ENCODE data around the gene TMC5.

The TMC5 gene

GRCh38 chr16:19382887-19383816, 34.5 kb upstream of the TMC5 start:
- Histone ChIP-seq H3K79me2 (ENCODE audit: control insufficient read depth, low read length) (no peaks in the 10 kb centered on the region), H3K4me2 (ENCODE audit: low read length) (no peak overlapping the region), H4K20me1 (ENCODE audit: control insufficient read depth, insufficient read depth, low read depth, low read length) (no peaks in the 10 kb centered on the region), H3K36me3 (ENCODE audit: control insufficient read depth, low read length) (no peaks in the 10 kb centered on the region), H3F3A (ENCODE audit: control insufficient read depth, insufficient read depth) (no peaks in the 10 kb centered on the region), H3K4me1 (ENCODE audit: control insufficient read depth, low read length) (peaks cover 9% of the 10 kb centered on the region), H3K27ac (ENCODE audit: low read depth, low read length) (no peak overlapping the region), H3K27me3 (ENCODE audit: control insufficient read depth, low read length) (peaks cover 8% of the 10 kb centered on the region; the same call in 1 of the 2 replicates), H3K9me2 (replicated peaks; ENCODE audit: control insufficient read depth, low read length) (no peaks in the 10 kb centered on the region), H3K9me3 (ENCODE audit: control insufficient read depth, insufficient read depth, low read length) (no peaks in the 10 kb centered on the region), H3K4me3 (ENCODE audit: low read length) (no peak overlapping the region)
- no peak for TF ChIP-seq EZH2phosphoT487 (IDR thresholded peaks at IDR 0.05; ENCODE audit: borderline replicate concordance, low read length)
- TF ChIP-seq CTCF (IDR thresholded peaks at IDR 0.05; ENCODE audit: low read depth, low read length, poor library complexity, severe bottlenecking) = no peak

GRCh38 chr16:19384656-19385055, 33.0 kb upstream of the TMC5 start:
- Histone ChIP-seq H3K4me1 (ENCODE audit: control insufficient read depth, low read length) (peaks cover 9% of the 10 kb centered on the region), H3K79me2 (ENCODE audit: control insufficient read depth, low read length) (no peaks in the 10 kb centered on the region), H3K36me3 (ENCODE audit: control insufficient read depth, low read length) (no peaks in the 10 kb centered on the region), H3K27me3 (ENCODE audit: control insufficient read depth, low read length) (peaks cover 12% of the 10 kb centered on the region; the same call in 1 of the 2 replicates), H4K20me1 (ENCODE audit: control insufficient read depth, insufficient read depth, low read depth, low read length) (no peaks in the 10 kb centered on the region), H3K4me2 (ENCODE audit: low read length) (no peak overlapping the region), H3K9me3 (ENCODE audit: control insufficient read depth, insufficient read depth, low read length) (no peaks in the 10 kb centered on the region), H3F3A (ENCODE audit: control insufficient read depth, insufficient read depth) (no peaks in the 10 kb centered on the region), H3K4me3 (ENCODE audit: low read length) (no peak overlapping the region), H3K27ac (ENCODE audit: low read depth, low read length) (no peak overlapping the region), H3K9me2 (replicated peaks; ENCODE audit: control insufficient read depth, low read length) (no peaks in the 10 kb centered on the region)
- TF ChIP-seq CTCF (IDR thresholded peaks at IDR 0.05; ENCODE audit: low read depth, low read length, poor library complexity, severe bottlenecking) (no peak), EZH2phosphoT487 (IDR thresholded peaks at IDR 0.05; ENCODE audit: borderline replicate concordance, low read length) (no peak)

- TF ChIP-seq EZH2phosphoT487 (IDR thresholded peaks at IDR 0.05; ENCODE audit: borderline replicate concordance, low read length) = no peak
- no peak for TF ChIP-seq CTCF (IDR thresholded peaks at IDR 0.05; ENCODE audit: low read depth, low read length, poor library complexity, severe bottlenecking)
- no peaks in the 10 kb centered on the region for H4K20me1 ChIP-seq (ENCODE audit: control insufficient read depth, insufficient read depth, low read depth, low read length)
- no peak overlapping the region for H3K4me2 ChIP-seq (ENCODE audit: low read length)
Measured at GRCh38 chr16:19386525-19386924, 31.2 kb upstream of the TMC5 start.

More at GRCh38 chr16:19386525-19386924, 31.2 kb upstream of the TMC5 start:
- H3K27me3 ChIP-seq (ENCODE audit: control insufficient read depth, low read length) = peaks cover 12% of the 10 kb centered on the region; the same call in 1 of the 2 replicates
- no peaks in the 10 kb centered on the region for H3K9me3 ChIP-seq (ENCODE audit: control insufficient read depth, insufficient read depth, low read length)
- H3K4me1 ChIP-seq (ENCODE audit: control insufficient read depth, low read length) = no peaks in the 10 kb centered on the region
- H3K79me2 ChIP-seq (ENCODE audit: control insufficient read depth, low read length) = no peaks in the 10 kb centered on the region
- H3K27ac ChIP-seq (ENCODE audit: low read depth, low read length) = no peak overlapping the region
- no peaks in the 10 kb centered on the region for H3K9me2 ChIP-seq (replicated peaks; ENCODE audit: control insufficient read depth, low read length)
- H3K36me3 ChIP-seq (ENCODE audit: control insufficient read depth, low read length) = no peaks in the 10 kb centered on the region
- no peak overlapping the region for H3K4me3 ChIP-seq (ENCODE audit: low read length)
- H3F3A ChIP-seq (ENCODE audit: control insufficient read depth, insufficient read depth) = no peaks in the 10 kb centered on the region

All from DOHH2 (cell line).